NCI-H345 treated with DMSO at 0.1 percent for 48 hours (cell line): ENCODE measurements around the gene VPS35L.

Source experiments
- DNase-seq: peaks from one replicate; lab custom pipeline; 2025; ENCODE audit not compliant: unreplicated experiment; lab: John Stamatoyannopoulos, UW

The VPS35L gene

GRCh38 chr16:19745286-19746010 is 189.9 kb downstream of the VPS35L start:
- DNase-seq = no peak

DNA sequence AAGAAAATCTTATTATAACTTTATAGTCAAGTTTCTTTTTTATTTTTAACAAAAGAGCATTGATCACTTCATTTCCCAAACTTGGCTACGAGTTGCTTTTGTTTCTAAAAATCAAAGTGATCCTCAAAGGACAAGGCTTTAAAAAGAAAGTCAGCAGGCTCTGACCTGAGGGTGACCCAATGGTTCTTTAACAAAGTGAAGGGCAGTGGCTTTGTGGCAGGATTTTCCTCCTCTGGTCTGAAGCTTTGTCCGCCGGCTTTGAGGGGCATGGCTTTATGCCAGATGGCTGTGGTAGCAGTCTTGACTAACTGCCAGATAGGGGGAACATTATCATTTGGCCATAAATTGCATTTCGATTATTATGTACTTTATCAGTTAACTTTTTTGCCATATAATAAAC is 191.1 kb downstream of the VPS35L start:
- DNase-seq = no peak

GRCh38 chr16:19748389-19749168 is 193.1 kb downstream of the VPS35L start:
- DNase-seq = no peak

GRCh38 chr16:19749571-19750080 is 194.1 kb downstream of the VPS35L start:
- DNase-seq = no peak
